ENCODE results near the gene PSMB5.

GRCh38 chr14:23068789-23069412 lies 34.2 kb upstream of the PSMB5 start:
- TF ChIP-seq SUZ12 (IDR thresholded peaks at IDR 0.05): no peak
- peak; percentile 58; the same call in 1 of the 2 replicates for TF ChIP-seq PKNOX1 (IDR thresholded peaks at IDR 0.05)
- no peak for TF ChIP-seq SP1 (IDR thresholded peaks at IDR 0.05)
- no peak for TF ChIP-seq FOXM1 (IDR thresholded peaks at IDR 0.05; ENCODE audit: borderline replicate concordance)
- no peak for TF ChIP-seq NFRKB (IDR thresholded peaks at IDR 0.05)
- no peak for TF ChIP-seq BHLHE40 (IDR thresholded peaks at IDR 0.05; ENCODE audit: borderline replicate concordance)
- no peak for TF ChIP-seq FOXA1 (IDR thresholded peaks at IDR 0.05)
